Erythroblast (primary cell): ENCODE data around the gene EXOSC7.

Experiments used
- GATA1 ChIP-seq: IDR thresholded peaks from 2 replicates; pipeline ENCODE4 v1.6.1; 2011; ENCODE audit warnings: low read depth, mild to moderate bottlenecking, control low read depth, low read length, moderate library complexity
- POLR2A ChIP-seq: IDR thresholded peaks from 2 replicates; pipeline ENCODE4 v1.6.1; 2011; ENCODE audit warnings: mild to moderate bottlenecking, low read length

- no peak for TF ChIP-seq POLR2A
- no peak for TF ChIP-seq GATA1
Observed at GRCh38 chr3:45035441-45036301, 59.6 kb downstream of the EXOSC7 start.
